Measurements from ENCODE around the gene HES5.

The HES5 gene

GRCh38 chr1:2535981-2536380 is 5.9 kb upstream of the HES5 start:
- DNase-seq (ENCODE audit: low read depth, low spot score) = no peak
- POLR2A ChIA-PET = interaction anchor here (1.5 kb wide), 1 partner anchor 83 kb away, joined by 3 read pairs; no protein-coding TSS in a partner anchor
- H3K4me3 ChIP-seq (ENCODE audit: low read depth, low read length) = no peak overlapping the region
- no peak for TF ChIP-seq CTCF (IDR thresholded peaks at IDR 0.05; ENCODE audit: insufficient read depth, low read length, missing control alignments)
- CTCF ChIA-PET = interaction anchor here (1.1 to 6.6 kb wide), 4 partner anchors 11 to 121 kb away, joined by 3 to 47 read pairs (median 11); partner anchors contain the start of gene PANK4

GRCh38 chr1:2535455-2535854 is 5.4 kb upstream of the HES5 start:
- DNase-seq (ENCODE audit: low read depth, low spot score) = no peak
- CTCF ChIA-PET = interaction anchor here (1.0 to 6.6 kb wide), 6 partner anchors 8 to 121 kb away, joined by 3 to 47 read pairs (median 10); partner anchors contain the start of gene PANK4
- TF ChIP-seq CTCF (IDR thresholded peaks at IDR 0.05; ENCODE audit: insufficient read depth, low read length, missing control alignments) = no peak

DNA sequence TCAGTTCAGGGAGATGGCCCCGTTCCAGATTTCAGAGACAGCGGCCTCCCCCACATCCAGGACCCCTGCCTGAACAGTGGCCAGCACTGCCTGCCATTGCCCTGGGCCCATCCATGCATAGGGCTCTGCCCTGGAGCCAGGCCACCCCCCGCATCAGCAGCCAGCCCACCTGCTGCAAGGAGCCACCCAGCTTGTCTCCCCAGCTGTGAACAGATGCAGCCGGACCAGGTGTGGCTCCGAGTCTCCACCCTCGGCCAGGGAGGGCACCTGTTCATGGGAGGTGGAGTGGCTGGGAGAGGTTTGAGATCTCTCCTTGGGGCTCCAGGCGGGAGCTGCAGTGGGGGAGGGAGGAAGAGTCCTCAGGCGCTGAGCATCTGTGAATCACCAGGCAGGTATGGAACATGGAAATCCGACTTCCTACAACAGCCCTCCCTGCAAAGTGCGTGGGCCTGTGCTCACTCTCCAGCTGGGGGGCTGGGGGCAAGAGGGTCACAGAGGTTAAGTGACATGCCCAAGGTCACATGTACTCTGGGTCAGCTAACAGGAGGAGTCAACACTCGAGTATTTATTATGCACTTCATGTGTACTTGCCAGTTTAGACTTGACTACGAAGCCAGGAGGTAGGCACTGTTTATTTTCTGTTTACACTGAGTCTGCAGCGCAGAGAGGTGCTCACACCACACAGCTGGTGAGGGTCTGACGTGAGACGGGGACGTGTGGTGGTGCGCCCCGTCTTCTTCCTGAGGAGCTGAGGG is 4.8 kb upstream of the HES5 start:
- DNase-seq (ENCODE audit: low read depth, low spot score) = no peak
- ChIA-PET CTCF (interaction anchor here (1.0 to 6.6 kb wide), 6 partner anchors 9 to 120 kb away, joined by 3 to 47 read pairs (median 10); partner anchors contain the start of gene PANK4), POLR2A (interaction anchor here (1.1 to 1.5 kb wide), 3 partner anchors 9 to 82 kb away, joined by 3 to 8 read pairs (median 6); partner anchors contain the start of gene PANK4)
- no peak for TF ChIP-seq CTCF (IDR thresholded peaks at IDR 0.05; ENCODE audit: insufficient read depth, low read length, missing control alignments)
- H3K4me3 ChIP-seq (ENCODE audit: low read depth, low read length) = no peak overlapping the region

More at GRCh38 chr1:2535455-2535854, 5.4 kb upstream of the HES5 start:
- no peak overlapping the region for H3K4me3 ChIP-seq (ENCODE audit: low read depth, low read length)
- POLR2A ChIA-PET = interaction anchor here (1.1 to 1.5 kb wide), 3 partner anchors 9 to 83 kb away, joined by 3 to 8 read pairs (median 6); partner anchors contain the start of gene PANK4

GRCh38 chr1:2534315-2534686 is 4.2 kb upstream of the HES5 start:
- no peak overlapping the region for H3K4me3 ChIP-seq (ENCODE audit: low read depth, low read length)
- CTCF ChIA-PET = interaction anchor here (1.2 to 6.6 kb wide), 4 partner anchors 9 to 121 kb away, joined by 3 to 47 read pairs (median 16); partner anchors contain the start of genes PANK4 and PEX10
- POLR2A ChIA-PET = interaction anchor here (1.4 to 1.5 kb wide), 2 partner anchors 10 to 82 kb away, joined by 3 to 6 read pairs; no protein-coding TSS in a partner anchor
- no peak for TF ChIP-seq CTCF (IDR thresholded peaks at IDR 0.05; ENCODE audit: insufficient read depth, low read length, missing control alignments)
- no peak for DNase-seq (ENCODE audit: low read depth, low spot score)

DNA sequence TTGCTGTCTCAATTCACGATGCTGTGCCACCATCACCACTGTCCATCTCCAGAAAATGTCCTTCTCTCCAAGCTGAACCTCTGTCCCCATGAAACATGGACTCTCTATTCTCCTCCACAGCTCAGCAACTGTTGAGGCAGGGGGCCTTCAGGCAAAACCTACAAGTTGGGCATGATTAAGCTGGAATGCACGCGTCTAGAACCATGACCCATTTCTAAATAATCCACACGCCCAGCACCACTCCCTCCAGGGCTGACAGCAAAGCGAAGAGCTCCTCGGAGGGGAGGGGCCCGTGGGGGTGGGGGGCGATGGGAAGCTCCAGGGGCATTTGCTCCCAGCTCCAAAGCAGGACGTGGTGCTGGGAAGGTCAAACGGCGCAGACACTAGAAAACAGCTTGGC is 3.3 kb upstream of the HES5 start:
- TF ChIP-seq CTCF (IDR thresholded peaks at IDR 0.05; ENCODE audit: insufficient read depth, low read length, missing control alignments) = no peak
- ChIA-PET POLR2A (interaction anchor here (0.7 to 1.4 kb wide), 6 partner anchors 9 to 84 kb away, joined by 3 to 4 read pairs (median 3); no protein-coding TSS in a partner anchor), CTCF (interaction anchor here (1.2 to 6.6 kb wide), 5 partner anchors 8 to 890 kb away, joined by 3 to 47 read pairs (median 15); partner anchors contain the start of genes PANK4 and PEX10)
- H3K4me3 ChIP-seq (ENCODE audit: low read depth, low read length) = no peak overlapping the region
- DNase-seq (ENCODE audit: low read depth, low spot score) = no peak

Data from AG04449 (cell line).